ENCODE results near the gene DMAP1.
"Not testable (repeated sequence)": the region's sequence is repeated elsewhere in the genome, so short reads cannot be mapped to it uniquely, and the experiment has no call there.

The DMAP1 gene

GRCh38 chr1:44213222-44214112, at the start of gene DMAP1:
TSS of gene DMAP1 (plus strand) at chr1:44213471. CDS start at chr1:44213754, 283 bp downstream.
- peak; percentile 67 to 68 for DNase-seq (ENCODE audit: low read depth in 2 of 2)

GRCh38 chr1:44168520-44169098, 44.7 kb upstream of the DMAP1 start:
- no peak for DNase-seq (ENCODE audit: low read depth in 2 of 2)

GRCh38 chr1:44170281-44170823, 42.9 kb upstream of the DMAP1 start:
- no peak for DNase-seq (ENCODE audit: low read depth in 2 of 2)

- DNase-seq (ENCODE audit: low read depth in 2 of 2), result no peak
Measured at GRCh38 chr1:44174630-44175029, 38.6 kb upstream of the DMAP1 start.

GRCh38 chr1:44200336-44200735, 12.9 kb upstream of the DMAP1 start:
- DNase-seq (ENCODE audit: low read depth in 2 of 2), result no peak

GRCh38 chr1:44206545-44206944, 6.7 kb upstream of the DMAP1 start:
- DNase-seq (ENCODE audit: low read depth in 2 of 2), result not testable (repeated sequence)

GRCh38 chr1:44208226-44208625, 5.0 kb upstream of the DMAP1 start:
- no peak for DNase-seq (ENCODE audit: low read depth in 2 of 2)

GRCh38 chr1:44210595-44210994, 2.7 kb upstream of the DMAP1 start:
- no peak for DNase-seq (ENCODE audit: low read depth in 2 of 2)

- DNase-seq (ENCODE audit: low read depth in 2 of 2), result no peak
Measured at GRCh38 chr1:44212355-44213221, 683 bp upstream of the DMAP1 start.

GRCh38 chr1:44217809-44218410, 4.6 kb downstream of the DMAP1 start:
- DNase-seq (ENCODE audit: low read depth in 2 of 2), result peak; percentile 9 to 17

- DNase-seq (ENCODE audit: low read depth in 2 of 2), result no peak
Measured at GRCh38 chr1:44218503-44219300, 5.4 kb downstream of the DMAP1 start.

GRCh38 chr1:44219301-44219626, 6.0 kb downstream of the DMAP1 start:
- DNase-seq (ENCODE audit: low read depth in 2 of 2), result no peak

GRCh38 chr1:44220001-44220751, 6.9 kb downstream of the DMAP1 start:
- no peak for DNase-seq (ENCODE audit: low read depth in 2 of 2)

- DNase-seq (ENCODE audit: low read depth in 2 of 2), result no peak
Measured at GRCh38 chr1:44220755-44221154, 7.5 kb downstream of the DMAP1 start.

GRCh38 chr1:44221769-44222168, 8.5 kb downstream of the DMAP1 start:
- no peak for DNase-seq (ENCODE audit: low read depth in 2 of 2)

- no peak for DNase-seq (ENCODE audit: low read depth in 2 of 2)
Measured at GRCh38 chr1:44222397-44223186, 9.3 kb downstream of the DMAP1 start.

GRCh38 chr1:44223187-44223610, 9.9 kb downstream of the DMAP1 start:
- DNase-seq (ENCODE audit: low read depth in 2 of 2), result no peak

- no peak for DNase-seq (ENCODE audit: low read depth in 2 of 2)
Measured at GRCh38 chr1:44225761-44226160, 12.5 kb downstream of the DMAP1 start.

GRCh38 chr1:44227211-44227610, 13.9 kb downstream of the DMAP1 start:
- no peak for DNase-seq (ENCODE audit: low read depth in 2 of 2)
